HG03280 (cell line): ENCODE measurements around the gene CCDC30.

Experiments
- ATAC-seq: cut with Tn5 transposase; IDR thresholded peaks from one replicate; pipeline ENCODE4 v1.9.1; 2021; ENCODE audit warnings: mild to moderate bottlenecking, moderate library complexity; ENCODE audit not compliant: unreplicated experiment

Gene CCDC30

DNA sequence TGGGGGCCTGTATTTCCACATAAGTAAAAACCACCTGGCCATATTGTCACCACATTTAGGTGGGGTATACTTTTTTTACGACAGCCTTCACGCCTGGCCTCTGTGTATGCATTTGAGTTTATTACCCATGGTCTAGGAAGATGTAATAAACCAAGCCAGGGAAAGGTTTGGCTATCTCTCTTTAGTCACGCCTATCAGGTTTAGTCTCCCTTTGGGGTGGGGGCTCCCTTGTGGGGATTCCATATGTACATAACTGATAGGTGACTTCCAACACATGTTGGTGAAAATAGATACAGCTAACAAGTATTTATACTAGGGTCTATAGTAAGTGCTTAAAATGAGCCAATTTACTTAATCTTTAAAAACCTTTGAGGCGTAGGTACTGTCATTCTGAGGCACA, 223.3 kb downstream of the CCDC30 start:
- no peak for ATAC-seq

DNA sequence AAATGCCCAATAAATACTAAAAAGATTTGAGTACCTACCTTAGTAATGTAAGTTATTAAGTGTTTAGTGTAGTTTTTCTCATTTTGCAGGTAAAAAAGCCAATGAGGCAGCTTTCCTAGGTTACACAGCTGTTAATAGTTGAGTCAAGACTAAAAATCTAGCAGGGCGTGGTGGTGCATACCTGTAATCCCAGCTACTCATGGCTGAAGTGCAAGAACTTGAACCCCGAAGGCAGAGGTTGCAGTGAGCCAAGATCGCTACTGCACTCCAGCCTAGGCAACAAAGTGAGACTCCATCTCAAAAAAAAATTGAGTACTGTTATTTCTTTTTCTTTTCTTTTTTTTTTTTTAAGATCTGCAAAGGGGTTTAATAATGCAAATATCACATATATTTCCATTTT, 226.8 kb downstream of the CCDC30 start:
- ATAC-seq = no peak

DNA sequence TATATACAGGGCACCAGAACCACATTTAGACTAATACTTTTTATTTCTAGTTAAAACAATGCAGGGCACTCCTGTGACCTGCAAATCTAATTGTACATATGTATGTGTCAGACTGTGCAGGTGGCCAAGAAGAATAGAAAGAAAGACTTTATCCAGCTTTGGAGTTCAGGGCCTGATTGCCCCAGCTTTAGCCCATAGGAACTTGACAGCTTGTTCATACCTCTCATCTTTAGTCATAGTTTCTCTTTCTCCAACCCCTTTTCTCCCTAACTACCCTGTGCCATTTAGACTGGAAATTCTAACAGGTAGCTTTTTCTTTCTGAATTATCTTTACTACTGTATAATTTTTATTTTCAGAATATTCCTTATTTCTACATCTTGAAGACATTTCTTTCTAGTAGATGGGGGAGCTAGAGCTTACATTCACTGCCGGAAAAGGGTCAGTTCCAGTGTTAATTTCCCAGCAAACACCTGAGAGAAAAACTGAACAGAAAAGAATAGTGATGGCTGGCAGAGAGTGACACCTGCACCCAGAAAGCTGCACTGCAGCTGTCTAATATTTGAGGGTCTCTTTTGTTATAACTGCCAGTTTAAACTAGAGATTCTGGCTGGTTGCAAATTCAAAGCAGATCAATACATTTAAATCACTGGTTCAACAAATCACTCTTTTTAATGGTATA, 227.5 kb downstream of the CCDC30 start:
- no peak for ATAC-seq

DNA sequence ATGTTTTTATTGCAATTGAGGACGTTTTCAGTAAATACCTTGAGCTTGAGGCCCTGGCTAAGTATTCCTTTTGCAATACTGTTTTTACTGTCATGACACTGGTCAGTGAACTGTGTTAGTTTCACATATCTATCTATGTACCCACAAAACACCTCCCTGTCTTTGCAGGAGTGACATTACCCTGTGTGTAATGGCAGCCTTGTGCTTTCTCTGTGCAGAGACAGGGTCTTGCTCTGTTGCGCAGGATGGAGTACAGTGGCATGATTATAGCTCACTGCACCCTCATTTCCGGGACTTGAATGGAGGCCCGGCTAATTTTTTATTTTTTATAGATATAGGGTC, 228.0 kb downstream of the CCDC30 start:
- no peak for ATAC-seq

DNA sequence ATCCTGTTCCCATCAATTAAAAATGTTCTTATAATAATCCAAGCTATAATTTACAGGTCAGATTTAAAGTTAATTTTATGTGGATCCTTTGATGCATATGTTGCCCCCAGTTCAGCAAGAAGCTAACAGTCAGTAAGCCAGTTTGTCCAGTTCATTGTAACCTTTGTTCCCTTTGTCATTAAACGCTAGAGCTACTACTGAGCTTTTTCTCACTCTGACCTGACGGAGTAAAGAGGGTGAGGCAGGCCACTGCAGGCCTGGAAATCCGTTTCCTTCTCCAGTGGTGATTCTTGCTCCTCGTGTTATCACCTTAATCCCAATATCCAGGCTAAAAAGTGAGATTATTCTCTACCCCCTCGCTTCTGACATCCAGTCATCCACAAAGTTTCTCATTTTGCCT, 229.4 kb downstream of the CCDC30 start:
- ATAC-seq = no peak

GRCh38 chr1:42692911-42693310, 229.8 kb downstream of the CCDC30 start:
- no peak for ATAC-seq

DNA sequence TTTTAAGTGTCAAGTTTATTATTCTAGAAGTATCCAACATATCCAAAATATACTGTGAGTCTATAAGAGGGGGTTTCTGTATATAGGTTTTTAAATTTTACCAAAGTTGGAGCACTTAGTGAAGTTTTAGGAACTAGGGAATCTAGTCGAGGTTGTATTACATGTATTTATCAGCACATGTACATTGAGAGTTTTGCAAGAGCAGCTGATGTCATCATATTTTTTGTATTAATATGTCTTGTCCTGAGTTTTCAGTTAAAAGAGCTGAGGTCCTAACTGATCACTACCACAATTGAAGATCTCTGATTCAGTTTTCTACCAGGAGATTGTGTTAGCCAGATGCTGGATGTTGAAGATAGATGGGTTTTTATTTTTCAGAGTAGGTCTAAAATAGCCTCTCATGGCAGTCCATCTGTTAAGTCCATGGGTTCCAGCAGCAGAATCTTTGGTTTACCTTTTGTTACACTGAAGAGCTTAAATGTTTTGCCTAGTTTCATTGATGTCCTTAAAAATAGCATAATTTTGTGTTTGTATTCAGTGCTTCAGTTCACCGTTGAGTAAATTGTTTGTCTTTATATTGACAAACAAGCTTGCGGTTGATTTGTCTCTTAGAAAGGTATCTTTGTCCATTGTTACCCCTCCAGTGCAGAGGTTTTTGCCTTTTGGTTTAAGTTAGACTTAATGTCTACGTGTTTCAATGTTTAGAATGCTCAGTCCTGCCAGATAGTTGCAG, 235.2 kb downstream of the CCDC30 start:
- no peak for ATAC-seq

GRCh38 chr1:42700006-42700405, 236.9 kb downstream of the CCDC30 start:
- no peak for ATAC-seq

GRCh38 chr1:42703888-42704464, 240.9 kb downstream of the CCDC30 start:
- ATAC-seq = no peak
